Measurements from ENCODE around the gene HOOK2. TPM values are rescaled to one million over a fixed set of nuclear protein-coding genes. Genes with fewer than 3 reads are reported as not detected.

HOOK2 gene
- total and polyA plus RNA-seq, 2 of the 13 experiments (the other 11 are each of a cell fraction or from before 2014, with no cell fraction given): 9.2 to 12.9 TPM

- no peak for TF ChIP-seq ZBTB40 (IDR thresholded peaks at IDR 0.05)
- TF ChIP-seq ZBTB40 (CRISPR knock-in tag; IDR thresholded peaks at IDR 0.05): 0 out of 2 replicates have a peak, but pooled peaks have one; percentile 51
- no peak; the same call in 1 of the 2 replicates for TF ChIP-seq ZMYM2 (CRISPR knock-in tag; IDR thresholded peaks at IDR 0.05)
- no peak for TF ChIP-seq ZBTB25 (CRISPR knock-in tag; IDR thresholded peaks at IDR 0.05)
- no peak for TF ChIP-seq KDM5A (IDR thresholded peaks at IDR 0.05; ENCODE audit: borderline replicate concordance, low read length)
- TF ChIP-seq ZNF383 (CRISPR knock-in tag; IDR thresholded peaks at IDR 0.05; ENCODE audit: borderline replicate concordance): no peak
- TF ChIP-seq ZNF687 (CRISPR knock-in tag; IDR thresholded peaks at IDR 0.05): peak; percentile 84
- TF ChIP-seq ZFP1 (CRISPR knock-in tag; IDR thresholded peaks at IDR 0.05): no peak
- TF ChIP-seq BATF2 (CRISPR knock-in tag; IDR thresholded peaks at IDR 0.05): peak; percentile 57; the same call in 1 of the 2 replicates
- TF ChIP-seq ZNF296 (CRISPR knock-in tag; conservative IDR thresholded peaks at IDR 0.05): no peak
- TF ChIP-seq ZNF883 (CRISPR knock-in tag; IDR thresholded peaks at IDR 0.05; ENCODE audit: not compliant biosample characterization): peak; percentile 62
- no peak for TF ChIP-seq SALL2 (CRISPR knock-in tag; IDR thresholded peaks at IDR 0.05)
These were observed at the start of gene HOOK2 (continued) for GRCh38 chr19:12774588-12775555.

Data from HepG2 (cell line).